Astrocyte (in vitro differentiated cells and primary cell): ENCODE results near the gene PPM1G. TPM values are rescaled to one million over a fixed set of nuclear protein-coding genes. Genes with fewer than 3 reads are reported as not detected.

Source experiments
- DNase-seq: peaks from one replicate; pipeline ENCODE4 v3.0.0-alpha.2; 2010; ENCODE audit warnings: low read depth
- FAIRE-seq: peaks from 2 replicates; lab custom pipeline; 2011; peaks lifted over from hg19 to GRCh38; lab: Jason Lieb, UNC
- H2AFZ ChIP-seq: 2 replicates; pipeline ENCODE4 v1.6.0; 2012; ENCODE audit warnings: low read depth, low read length, inconsistent platforms
- H3K27ac ChIP-seq: 2 replicates; pipeline ENCODE4 v1.5.1; 2011; ENCODE audit warnings: low read depth, low read length, inconsistent platforms
- H3K27me3 ChIP-seq: 2 replicates; pipeline ENCODE4 v1.6.0; 2011; ENCODE audit warnings: low read length, inconsistent platforms; ENCODE audit not compliant: insufficient read depth
- H3K36me3 ChIP-seq: 2 replicates; pipeline ENCODE4 v1.5.1; 2011; ENCODE audit warnings: low read length, inconsistent platforms; ENCODE audit not compliant: insufficient read depth
- H3K4me1 ChIP-seq: 2 replicates; pipeline ENCODE4 v1.5.1; 2011; ENCODE audit warnings: low read length, inconsistent platforms; ENCODE audit not compliant: insufficient read depth
- H3K4me2 ChIP-seq: 2 replicates; pipeline ENCODE4 v1.6.0; 2012; ENCODE audit warnings: low read length, inconsistent platforms
- H3K4me3 ChIP-seq: 2 replicates; pipeline ENCODE4 v1.5.1; 2011; ENCODE audit warnings: low read depth, mild to moderate bottlenecking, low read length, inconsistent platforms; ENCODE audit not compliant: insufficient read depth
- H3K79me2 ChIP-seq: 2 replicates; pipeline ENCODE4 v1.6.0; 2012; ENCODE audit warnings: mild to moderate bottlenecking, low read length, inconsistent platforms; ENCODE audit not compliant: insufficient read depth
- H3K9ac ChIP-seq: 2 replicates; pipeline ENCODE4 v1.6.0; 2012; ENCODE audit warnings: mild to moderate bottlenecking, low read length, inconsistent platforms
- H3K9me3 ChIP-seq: 2 replicates; pipeline ENCODE4 v1.5.1; 2012; ENCODE audit warnings: low read depth, mild to moderate bottlenecking, low read length, inconsistent platforms; ENCODE audit not compliant: insufficient read depth
- H4K20me1 ChIP-seq: 2 replicates; pipeline ENCODE4 v1.6.0; 2012; ENCODE audit warnings: low read length, inconsistent platforms; ENCODE audit not compliant: insufficient read depth
- H3K27ac Mint-ChIP-seq: one replicate; pipeline ENCODE4 v1.8.0; 2021; ENCODE audit warnings: mild to moderate bottlenecking, mixed read lengths; ENCODE audit not compliant: unreplicated experiment
- H3K27me3 Mint-ChIP-seq: one replicate; pipeline ENCODE4 v1.8.0; 2021; ENCODE audit warnings: low read depth, mixed read lengths; ENCODE audit not compliant: unreplicated experiment
- H3K36me3 Mint-ChIP-seq: one replicate; pipeline ENCODE4 v1.8.0; 2021; ENCODE audit warnings: low read depth, mixed read lengths; ENCODE audit not compliant: unreplicated experiment
- H3K4me1 Mint-ChIP-seq: one replicate; pipeline ENCODE4 v1.8.0; 2021; ENCODE audit warnings: low read depth, mixed read lengths; ENCODE audit not compliant: unreplicated experiment
- H3K4me3 Mint-ChIP-seq: one replicate; pipeline ENCODE4 v1.8.0; 2021; ENCODE audit warnings: mild to moderate bottlenecking, moderate library complexity, mixed read lengths; ENCODE audit not compliant: unreplicated experiment
- H3K9me3 Mint-ChIP-seq: one replicate; pipeline ENCODE4 v1.8.0; 2021; ENCODE audit warnings: mild to moderate bottlenecking, mixed read lengths; ENCODE audit not compliant: unreplicated experiment
- CTCF ChIP-seq: IDR thresholded peaks from 2 replicates; pipeline ENCODE4 v1.5.1; 2011; ENCODE audit warnings: low read depth, mild to moderate bottlenecking, inconsistent platforms, low read length, moderate library complexity; ENCODE audit not compliant: insufficient read depth
- EZH2 ChIP-seq: IDR thresholded peaks from 2 replicates; pipeline ENCODE4 v1.6.1; 2012; ENCODE audit warnings: mild to moderate bottlenecking, low read length, inconsistent platforms; ENCODE audit not compliant: insufficient read depth
- total RNA-seq: library from RNA; stranded (reverse); gene quantifications from 2 replicates; pipeline ENCODE4 v1.2.1, GENCODE V29; 2021

The PPM1G gene
- total RNA-seq, 1 donor from 2014 or later: 79.0 TPM

- Histone ChIP-seq H3K4me1 (peaks cover 13% of the 10 kb centered on the region), H3K4me3 (peak overlapping the region; percentile 95), H3K9me3 (no peaks in the 10 kb centered on the region), H3K36me3 (no peaks in the 10 kb centered on the region), H3K79me2 (peaks cover 65% of the 10 kb centered on the region), H2AFZ (no peak overlapping the region), H3K27ac (peak overlapping the region; percentile 80), H3K27me3 (no peaks in the 10 kb centered on the region), H3K9ac (peak overlapping the region; percentile 96), H4K20me1 (peaks cover 37% of the 10 kb centered on the region), H3K4me2 (peak overlapping the region; percentile 97)
- DNase-seq (peak; percentile 36), FAIRE-seq (no peak)
- peaks cover 12% of the 10 kb centered on the region for H3K4me1 Mint-ChIP-seq
- no peaks in the 10 kb centered on the region for H3K27me3 Mint-ChIP-seq
- peak overlapping the region; percentile 93 for H3K4me3 Mint-ChIP-seq
- TF ChIP-seq CTCF (peak; percentile 45), EZH2 (no peak)
- H3K27ac Mint-ChIP-seq: peak overlapping the region; percentile 82
- H3K9me3 Mint-ChIP-seq: peaks cover 2% of the 10 kb centered on the region
- peaks cover 2% of the 10 kb centered on the region for H3K36me3 Mint-ChIP-seq
Observed at GRCh38 chr2:27407798-27408491, 1.4 kb downstream of the PPM1G start.

- no peak overlapping the region for H3K4me3 ChIP-seq
- no peak overlapping the region for H3K4me2 ChIP-seq
- Mint-ChIP-seq H3K4me3 (no peak overlapping the region), H3K27ac (no peak overlapping the region), H3K9me3 (no peaks in the 10 kb centered on the region), H3K36me3 (no peaks in the 10 kb centered on the region), H3K4me1 (peaks cover 5% of the 10 kb centered on the region), H3K27me3 (no peaks in the 10 kb centered on the region)
- TF ChIP-seq EZH2 (no peak), CTCF (no peak)
- peaks cover 5% of the 10 kb centered on the region for H3K36me3 ChIP-seq
- no peak for DNase-seq
- no peaks in the 10 kb centered on the region for H3K9me3 ChIP-seq
- FAIRE-seq: no peak
- H3K27me3 ChIP-seq: no peaks in the 10 kb centered on the region
- peaks cover 99% of the 10 kb centered on the region for H3K79me2 ChIP-seq
- no peak overlapping the region for H3K27ac ChIP-seq
- no peak overlapping the region for H3K9ac ChIP-seq
- peaks cover 67% of the 10 kb centered on the region for H4K20me1 ChIP-seq
- no peak overlapping the region for H2AFZ ChIP-seq
- H3K4me1 ChIP-seq: no peaks in the 10 kb centered on the region
Observed at GRCh38 chr2:27400348-27401135, 8.8 kb downstream of the PPM1G start.
